ENCODE measurements around the gene TMEFF2.

DNA sequence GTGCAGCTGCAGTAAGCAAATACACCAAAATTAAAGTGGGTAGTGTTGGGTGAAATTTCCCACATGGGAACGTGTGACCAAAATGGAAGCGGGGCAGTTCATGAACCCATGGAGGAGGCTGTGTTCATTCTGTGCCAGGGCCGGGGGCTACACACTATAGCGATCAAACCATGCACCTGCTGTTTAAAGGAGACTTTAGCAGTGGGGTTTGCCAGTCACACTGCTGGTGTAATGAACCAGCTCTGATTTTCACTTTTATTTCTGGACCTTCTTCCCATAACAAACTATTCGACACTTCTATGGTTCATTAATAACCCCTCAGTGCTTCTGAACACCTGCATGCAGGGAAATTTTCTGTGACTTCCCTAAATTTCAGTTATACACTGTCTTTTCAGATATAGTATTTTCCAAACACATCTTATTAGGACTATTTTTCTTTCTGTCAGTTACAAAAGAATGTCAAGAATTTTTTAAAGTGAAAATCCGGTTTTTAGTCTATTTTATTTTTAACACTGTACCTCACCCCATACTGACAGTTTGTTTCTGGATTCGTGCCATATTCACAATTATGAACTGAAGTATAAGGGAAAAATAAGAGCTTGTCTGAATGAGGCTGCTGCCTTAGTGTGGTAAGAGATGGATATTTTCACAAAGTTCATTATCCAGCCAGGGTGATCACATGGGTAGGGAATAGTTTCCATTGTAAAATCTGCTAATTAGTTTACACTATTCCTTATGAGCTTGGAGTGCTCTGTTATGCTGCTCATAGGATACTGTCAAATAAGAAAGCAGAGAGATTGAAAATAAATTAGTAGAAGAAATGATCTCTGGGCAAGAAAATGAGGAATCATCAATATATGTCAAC lies 236.5 kb downstream of the TMEFF2 start:
- TF ChIP-seq, protein P1, sequence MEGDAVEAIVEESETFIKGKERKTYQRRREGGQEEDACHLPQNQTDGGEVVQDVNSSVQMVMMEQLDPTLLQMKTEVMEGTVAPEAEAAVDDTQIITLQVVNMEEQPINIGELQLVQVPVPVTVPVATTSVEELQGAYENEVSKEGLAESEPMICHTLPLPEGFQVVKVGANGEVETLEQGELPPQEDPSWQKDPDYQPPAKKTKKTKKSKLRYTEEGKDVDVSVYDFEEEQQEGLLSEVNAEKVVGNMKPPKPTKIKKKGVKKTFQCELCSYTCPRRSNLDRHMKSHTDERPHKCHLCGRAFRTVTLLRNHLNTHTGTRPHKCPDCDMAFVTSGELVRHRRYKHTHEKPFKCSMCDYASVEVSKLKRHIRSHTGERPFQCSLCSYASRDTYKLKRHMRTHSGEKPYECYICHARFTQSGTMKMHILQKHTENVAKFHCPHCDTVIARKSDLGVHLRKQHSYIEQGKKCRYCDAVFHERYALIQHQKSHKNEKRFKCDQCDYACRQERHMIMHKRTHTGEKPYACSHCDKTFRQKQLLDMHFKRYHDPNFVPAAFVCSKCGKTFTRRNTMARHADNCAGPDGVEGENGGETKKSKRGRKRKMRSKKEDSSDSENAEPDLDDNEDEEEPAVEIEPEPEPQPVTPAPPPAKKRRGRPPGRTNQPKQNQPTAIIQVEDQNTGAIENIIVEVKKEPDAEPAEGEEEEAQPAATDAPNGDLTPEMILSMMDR (IDR thresholded peaks at IDR 0.05 in 8 of 11, conservative IDR thresholded peaks at IDR 0.05 in 3 of 11) = no peak
- TF ChIP-seq POLR2AphosphoS5 (IDR thresholded peaks at IDR 0.05) = no peak
- no peak for TF ChIP-seq POLR2A (IDR thresholded peaks at IDR 0.05)

Data from spleen (tissue), 7 donors.